Panc1 (cell line): ENCODE data around the gene STAC3. TPM values are rescaled to one million over a fixed set of nuclear protein-coding genes. Genes with fewer than 3 reads are reported as not detected.

Source experiments
- ATAC-seq: fragments of 200-7000 bp; cut with Tn5 transposase; 2 replicates; pipeline ENCODE4 v1.9.1; 2020; ENCODE audit warnings: mild to moderate bottlenecking, moderate library complexity
- BruUV-seq: library from RNA; stranded (reverse); fragments of 400-500 nt; replicated peaks from 2 replicates; lab custom pipeline; 2021; lab: Mats Ljungman, UMichigan
- CTCF ChIA-PET: fragments of 300-600 bp; sonication (Branson Sonifier 250); formaldehyde crosslinking; loops from one replicate; lab custom pipeline; 2022; ENCODE audit warnings: antibody characterized with exemption; lab: Charles Lee
- POLR2A ChIA-PET: fragments of 300-600 bp; sonication (Branson Sonifier 250); formaldehyde crosslinking; loops from one replicate; lab custom pipeline; 2022; ENCODE audit warnings: antibody characterized with exemption; lab: Charles Lee
- DNase-seq: peaks from one replicate; pipeline ENCODE4 v3.0.0-alpha.2; 2010; ENCODE audit warnings: low read depth, low spot score
- H3K27ac ChIP-seq: 2 replicates; pipeline ENCODE4 v1.5.1; 2011; ENCODE audit warnings: mild to moderate bottlenecking, low read length, inconsistent platforms
- H3K27me3 ChIP-seq: fragments of 200-500 bp; sonication (Bioruptor generic); 2 replicates; pipeline ENCODE4 v1.6.0; 2014; ENCODE audit warnings: low read length, inconsistent platforms; ENCODE audit not compliant: control insufficient read depth, insufficient read depth
- H3K36me3 ChIP-seq: fragments of 200-500 bp; sonication (Bioruptor generic); 2 replicates; pipeline ENCODE4 v1.5.1; 2014; ENCODE audit warnings: inconsistent platforms, mild to moderate bottlenecking, low read length, moderate library complexity; ENCODE audit not compliant: control insufficient read depth, insufficient read depth
- H3K4me1 ChIP-seq: 2 replicates; pipeline ENCODE4 v1.5.1; 2011; ENCODE audit warnings: inconsistent platforms, mild to moderate bottlenecking, low read length, moderate library complexity; ENCODE audit not compliant: control insufficient read depth, insufficient read depth
- H3K4me3 ChIP-seq, 2 experiments: 2 replicates each; pipeline ENCODE4 v1.5.1; 2011 to 2012; ENCODE audit warnings: low read depth in 2 of 2, low read length in 2 of 2, mild to moderate bottlenecking in 2 of 2, inconsistent platforms in 1 of 2, moderate library complexity in 1 of 2
- H3K9me3 ChIP-seq: fragments of 200-500 bp; sonication (Bioruptor generic); 2 replicates; pipeline ENCODE4 v1.5.1; 2014; ENCODE audit warnings: low read depth, mild to moderate bottlenecking, inconsistent platforms, low read length, moderate library complexity; ENCODE audit not compliant: control insufficient read depth, insufficient read depth
- POLR2AphosphoS5 ChIP-seq: IDR thresholded peaks from 2 replicates; pipeline ENCODE4 v1.6.1; 2012; ENCODE audit warnings: mild to moderate bottlenecking, low read depth, low read length, moderate library complexity
- SIN3A ChIP-seq: IDR thresholded peaks from 2 replicates; pipeline ENCODE4 v1.6.1; 2012; ENCODE audit warnings: low read depth, mild to moderate bottlenecking, low read length, moderate library complexity, borderline replicate concordance; ENCODE audit not compliant: insufficient read depth
- TCF7L2 ChIP-seq: IDR thresholded peaks from 2 replicates; pipeline ENCODE4 v1.6.1; 2011; ENCODE audit warnings: mild to moderate bottlenecking, low read depth, low read length, inconsistent platforms
- in situ Hi-C: cut with HindIII; loops from 2 replicates; pipeline ENCODE4 v1.10.0; 2016; ENCODE audit warnings: low sequenced_read_pairs, low pct_unique_long_range_greater_than_20kb
- intact Hi-C: fragments of 100-400 bp; cut with micrococcal nuclease; formaldehyde crosslinking; loops from one replicate; pipeline ENCODE4 v1.10.0; 2022; ENCODE audit not compliant: unreplicated experiment
- total RNA-seq: library from RNA; stranded (reverse); gene quantifications from one replicate; pipeline ENCODE4 v1.2.1, GENCODE V29; 2021; ENCODE audit not compliant: unreplicated experiment
- TF ChIP-seq, protein P1 (sequence below): fragments of 450-650 bp; IDR thresholded peaks from 2 replicates; pipeline ENCODE4 v1.5.1; 2017; ENCODE audit warnings: mild to moderate bottlenecking
- TF ChIP-seq, protein P2 (sequence below), 2 experiments: IDR thresholded peaks; 2 replicates each; pipeline ENCODE4 v1.6.1; 2011 to 2012; ENCODE audit warnings: low read depth in 2 of 2, control low read depth in 1 of 2, low read length in 1 of 2, mild to moderate bottlenecking in 1 of 2, moderate library complexity in 1 of 2; ENCODE audit not compliant: insufficient read depth in 1 of 2

The STAC3 gene
- total RNA-seq, 1 experiment from 2014 or later = 0.87 TPM

DNA sequence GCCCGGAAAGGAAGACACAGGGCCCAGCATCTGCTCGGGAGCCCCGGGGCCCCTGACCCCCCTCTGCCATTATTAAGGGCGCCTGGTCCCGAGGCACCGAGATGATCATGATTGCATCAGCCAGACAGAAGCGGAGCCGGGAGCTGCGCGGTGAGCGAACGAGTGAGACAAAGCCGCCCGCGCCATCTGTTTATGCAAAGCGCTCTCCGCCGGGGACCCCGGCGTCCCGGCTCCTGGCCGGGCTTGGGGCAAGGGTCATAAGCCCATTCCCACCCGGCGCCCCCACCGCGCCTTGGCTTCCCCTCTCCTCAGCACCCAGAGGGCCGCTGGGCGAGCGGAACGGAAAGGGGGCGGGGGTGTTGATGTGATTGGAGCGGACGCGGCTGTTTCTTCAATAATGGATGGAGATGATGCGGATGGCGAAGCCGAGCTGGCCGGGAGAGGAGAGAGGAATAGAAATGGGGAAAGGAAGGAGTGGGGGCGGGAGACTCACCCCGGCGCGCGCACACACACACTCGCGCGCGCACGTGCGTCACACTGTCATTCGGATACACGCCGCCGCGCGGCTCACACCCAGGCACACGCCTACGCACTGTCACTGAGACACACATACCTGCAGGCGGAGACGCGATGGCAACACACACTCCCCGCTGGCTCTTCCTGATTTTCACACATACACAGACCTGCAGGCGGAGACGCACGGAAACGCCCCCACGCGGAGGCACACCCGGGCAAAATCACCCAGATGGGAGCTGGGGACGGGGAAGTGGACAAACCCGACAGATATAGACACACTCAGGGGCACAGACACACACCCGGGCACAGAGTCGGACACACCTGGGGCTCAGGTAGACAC, 10.7 kb downstream of the STAC3 start:
- ChIA-PET CTCF (interaction anchor here (0.7 to 2.7 kb wide), 8 partner anchors 11 to 61 kb away, joined by 3 to 17 read pairs (median 3); partner anchors contain the start of gene SHMT2), POLR2A (no interaction called here)
- TF ChIP-seq TCF7L2 = no peak
- TF ChIP-seq, protein P1, sequence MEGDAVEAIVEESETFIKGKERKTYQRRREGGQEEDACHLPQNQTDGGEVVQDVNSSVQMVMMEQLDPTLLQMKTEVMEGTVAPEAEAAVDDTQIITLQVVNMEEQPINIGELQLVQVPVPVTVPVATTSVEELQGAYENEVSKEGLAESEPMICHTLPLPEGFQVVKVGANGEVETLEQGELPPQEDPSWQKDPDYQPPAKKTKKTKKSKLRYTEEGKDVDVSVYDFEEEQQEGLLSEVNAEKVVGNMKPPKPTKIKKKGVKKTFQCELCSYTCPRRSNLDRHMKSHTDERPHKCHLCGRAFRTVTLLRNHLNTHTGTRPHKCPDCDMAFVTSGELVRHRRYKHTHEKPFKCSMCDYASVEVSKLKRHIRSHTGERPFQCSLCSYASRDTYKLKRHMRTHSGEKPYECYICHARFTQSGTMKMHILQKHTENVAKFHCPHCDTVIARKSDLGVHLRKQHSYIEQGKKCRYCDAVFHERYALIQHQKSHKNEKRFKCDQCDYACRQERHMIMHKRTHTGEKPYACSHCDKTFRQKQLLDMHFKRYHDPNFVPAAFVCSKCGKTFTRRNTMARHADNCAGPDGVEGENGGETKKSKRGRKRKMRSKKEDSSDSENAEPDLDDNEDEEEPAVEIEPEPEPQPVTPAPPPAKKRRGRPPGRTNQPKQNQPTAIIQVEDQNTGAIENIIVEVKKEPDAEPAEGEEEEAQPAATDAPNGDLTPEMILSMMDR = 0 out of 2 replicates have a peak, but pooled peaks have one; percentile 9
- TF ChIP-seq, protein P2, sequence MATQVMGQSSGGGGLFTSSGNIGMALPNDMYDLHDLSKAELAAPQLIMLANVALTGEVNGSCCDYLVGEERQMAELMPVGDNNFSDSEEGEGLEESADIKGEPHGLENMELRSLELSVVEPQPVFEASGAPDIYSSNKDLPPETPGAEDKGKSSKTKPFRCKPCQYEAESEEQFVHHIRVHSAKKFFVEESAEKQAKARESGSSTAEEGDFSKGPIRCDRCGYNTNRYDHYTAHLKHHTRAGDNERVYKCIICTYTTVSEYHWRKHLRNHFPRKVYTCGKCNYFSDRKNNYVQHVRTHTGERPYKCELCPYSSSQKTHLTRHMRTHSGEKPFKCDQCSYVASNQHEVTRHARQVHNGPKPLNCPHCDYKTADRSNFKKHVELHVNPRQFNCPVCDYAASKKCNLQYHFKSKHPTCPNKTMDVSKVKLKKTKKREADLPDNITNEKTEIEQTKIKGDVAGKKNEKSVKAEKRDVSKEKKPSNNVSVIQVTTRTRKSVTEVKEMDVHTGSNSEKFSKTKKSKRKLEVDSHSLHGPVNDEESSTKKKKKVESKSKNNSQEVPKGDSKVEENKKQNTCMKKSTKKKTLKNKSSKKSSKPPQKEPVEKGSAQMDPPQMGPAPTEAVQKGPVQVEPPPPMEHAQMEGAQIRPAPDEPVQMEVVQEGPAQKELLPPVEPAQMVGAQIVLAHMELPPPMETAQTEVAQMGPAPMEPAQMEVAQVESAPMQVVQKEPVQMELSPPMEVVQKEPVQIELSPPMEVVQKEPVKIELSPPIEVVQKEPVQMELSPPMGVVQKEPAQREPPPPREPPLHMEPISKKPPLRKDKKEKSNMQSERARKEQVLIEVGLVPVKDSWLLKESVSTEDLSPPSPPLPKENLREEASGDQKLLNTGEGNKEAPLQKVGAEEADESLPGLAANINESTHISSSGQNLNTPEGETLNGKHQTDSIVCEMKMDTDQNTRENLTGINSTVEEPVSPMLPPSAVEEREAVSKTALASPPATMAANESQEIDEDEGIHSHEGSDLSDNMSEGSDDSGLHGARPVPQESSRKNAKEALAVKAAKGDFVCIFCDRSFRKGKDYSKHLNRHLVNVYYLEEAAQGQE (IDR thresholded peaks at IDR 0.05; ENCODE audit: insufficient read depth in 1 of 2, low read depth in 2 of 2, low read length in 1 of 2) = no peak
- no peak for TF ChIP-seq SIN3A
- TF ChIP-seq POLR2AphosphoS5 = no peak
- Histone ChIP-seq H3K36me3 (no peaks in the 10 kb centered on the region), H3K27me3 (peaks cover 2% of the 10 kb centered on the region; the same call in 1 of the 2 replicates), H3K4me1 (peaks cover 21% of the 10 kb centered on the region), H3K27ac (peak overlapping the region; percentile 63; the same call in 1 of the 2 replicates), H3K4me3 (peak overlapping the region; percentile 56 to 67), H3K9me3 (no peaks in the 10 kb centered on the region)
- intact Hi-C loops = no loop called here
- no TSS peak for BruUV-seq
- ATAC-seq (0 out of 2 replicates have a peak, but pooled peaks have one; percentile 9), DNase-seq (no peak)
- in situ Hi-C loops = no loop called here

DNA sequence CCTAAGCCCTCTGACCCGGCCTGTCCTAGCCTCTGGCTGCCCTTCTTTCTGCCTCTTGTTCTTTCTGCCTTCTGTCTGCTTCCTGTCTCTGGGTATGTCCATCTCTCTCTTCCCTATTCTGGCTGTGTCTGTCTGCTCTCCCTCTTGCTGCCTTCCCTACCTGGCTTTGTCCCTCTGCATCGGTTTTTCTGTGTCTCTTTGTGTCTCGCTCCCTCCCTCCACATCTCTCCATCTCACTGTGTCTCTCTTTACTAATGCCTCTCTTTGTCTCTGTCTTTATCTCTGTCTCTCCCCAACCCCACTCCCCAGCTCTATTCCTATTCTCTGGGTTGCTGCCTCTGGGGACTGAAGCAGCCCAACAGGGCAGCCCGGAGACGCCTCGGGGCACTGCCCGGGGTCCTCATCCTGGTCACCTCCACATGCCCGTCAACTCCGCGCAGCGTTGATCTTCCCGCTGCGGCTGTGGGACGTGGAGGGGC, 11.4 kb downstream of the STAC3 start:
- in situ Hi-C loops (no loop called here), intact Hi-C loops (loop anchor here (1.0 kb wide), 1 partner anchor 26 kb away; no protein-coding TSS in a partner anchor)
- DNase-seq (no peak), ATAC-seq (peak; percentile 3)
- no peaks in the 10 kb centered on the region for H3K9me3 ChIP-seq
- H3K4me1 ChIP-seq = peaks cover 21% of the 10 kb centered on the region
- H3K27ac ChIP-seq = peak overlapping the region; percentile 63; the same call in 1 of the 2 replicates
- peak overlapping the region; percentile 56 to 67 for H3K4me3 ChIP-seq
- ChIA-PET POLR2A (no interaction called here), CTCF (interaction anchor here (0.6 to 2.7 kb wide), 4 partner anchors 10 to 224 kb away, joined by 3 to 17 read pairs (median 10); partner anchors contain the start of gene SHMT2)
- H3K36me3 ChIP-seq = no peaks in the 10 kb centered on the region
- BruUV-seq = no TSS peak
- H3K27me3 ChIP-seq = peaks cover 2% of the 10 kb centered on the region; the same call in 1 of the 2 replicates
- TF ChIP-seq POLR2AphosphoS5 (no peak), TCF7L2 (no peak), SIN3A (no peak)
- TF ChIP-seq, protein P2 (IDR thresholded peaks at IDR 0.05; ENCODE audit: insufficient read depth in 1 of 2, low read depth in 2 of 2, low read length in 1 of 2) = no peak
- TF ChIP-seq, protein P1 = no peak
